Lung (tissue), 12 donors: ENCODE measurements around the gene APOL1. TPM values are rescaled to one million over a fixed set of nuclear protein-coding genes. Genes with fewer than 3 reads are reported as not detected.
"Not testable (repeated sequence)": the region's sequence is repeated elsewhere in the genome, so short reads cannot be mapped to it uniquely, and the experiment has no call there.

ENCODE experiments used
- ATAC-seq: fragments of 200-7000 bp; cut with Tn5 transposase; one replicate; pipeline ENCODE4 v1.9.1; 2020; ENCODE audit warnings: moderate number of reproducible peaks; ENCODE audit not compliant: insufficient read depth, low FRiP score
- DNase-seq, 3 donors: peaks; one replicate each; pipeline ENCODE4 v3.0.0-alpha.2; 2013 to 2017
- H3K27ac ChIP-seq, 2 donors: one replicate each; pipeline ENCODE4 v1.5.1; 2013; ENCODE audit warnings: mild to moderate bottlenecking in 2 of 2, moderate library complexity in 2 of 2, control low read depth in 1 of 2, inconsistent platforms in 1 of 2, low read depth in 1 of 2, low read length in 1 of 2
- H3K27me3 ChIP-seq, 3 donors: one replicate each; pipeline ENCODE4 v1.5.1; 2013; ENCODE audit warnings: low read length in 2 of 3; ENCODE audit not compliant: control insufficient read depth in 3 of 3, insufficient read depth in 3 of 3
- H3K36me3 ChIP-seq, 4 donors: one replicate each; pipeline ENCODE4 v1.5.1; 2013; ENCODE audit warnings: low read length in 4 of 4, mild to moderate bottlenecking in 1 of 4, moderate library complexity in 1 of 4; ENCODE audit not compliant: control insufficient read depth in 4 of 4, insufficient read depth in 4 of 4
- H3K4me1 ChIP-seq, 5 donors: one replicate each; pipeline ENCODE4 v1.5.1; 2013; ENCODE audit warnings: low read length in 5 of 5, mild to moderate bottlenecking in 2 of 5, moderate library complexity in 1 of 5; ENCODE audit not compliant: control insufficient read depth in 5 of 5, insufficient read depth in 5 of 5
- H3K4me3 ChIP-seq: one replicate; pipeline ENCODE4 v1.5.1; 2013; ENCODE audit warnings: mild to moderate bottlenecking, control low read depth, moderate library complexity
- H3K9ac ChIP-seq, 2 donors: one replicate each; pipeline ENCODE4 v1.5.1; 2013; ENCODE audit warnings: low read length in 2 of 2, control low read depth in 1 of 2; ENCODE audit not compliant: insufficient read depth in 1 of 2
- H3K9me3 ChIP-seq, 4 donors: one replicate each; pipeline ENCODE4 v1.5.1; 2013; ENCODE audit warnings: low read length in 3 of 4, mild to moderate bottlenecking in 1 of 4, moderate library complexity in 1 of 4; ENCODE audit not compliant: control insufficient read depth in 4 of 4, insufficient read depth in 3 of 4
- CTCF ChIP-seq: IDR thresholded peaks from 2 replicates; pipeline ENCODE4 v1.5.1; 2012; ENCODE audit warnings: mild to moderate bottlenecking; ENCODE audit errors: control extremely low read depth, extremely low read depth
- WGBS, 2 donors: extraction: QIAGEN DNeasy Blood & Tissue Kit; methylation state at CpG; one replicate each; pipeline ENCODE4 v1.1.7; 2013; 5-methylcytosine and 5-hydroxymethylcytosine counted together
- polyA plus RNA-seq, 2 donors: library from polyadenylated mRNA; stranded (reverse); fragments of 200-250 nt; gene quantifications; one replicate each; pipeline ENCODE4 v1.2.1, GENCODE V29; 2013
- total RNA-seq, 2 donors: library from RNA; depleted of rRNA in 1 of 2; stranded (reverse); fragments of >200 nt in 1 of 2; gene quantifications; one replicate each; pipeline ENCODE4 v1.2.1, GENCODE V29; 2014 to 2021
- donor health status: control.
- donor health status: control.
- donor health status: Bipolar disorder and iron deficiency.
- donor health status: healthy.
- donor health status: DM: yes; HTN: yes; CAD: no.

Gene APOL1
- total and polyA plus RNA-seq, 4 donors, result 32.3 to 75.0 (median 50.2) TPM

GRCh38 chr22:36251979-36252608 is 839 bp upstream of the APOL1 start:
- H3K9ac ChIP-seq, H3K36me3 ChIP-seq, ATAC-seq, H3K4me3 ChIP-seq, DNase-seq, H3K9me3 ChIP-seq, H3K27me3 ChIP-seq: not testable (repeated sequence)
- peaks cover 0 to 23% (median 7%) of the 10 kb centered on the region in 5 donors for H3K4me1 ChIP-seq
- 89% methylated on average over 7 of the region's 7 CpGs for WGBS, 2 donors
- peak overlapping the region in 1 of 2 donors; percentile 90 for H3K27ac ChIP-seq

GRCh38 chr22:36253523-36254490 is 874 bp downstream of the APOL1 start:
- TF ChIP-seq CTCF, result no peak
- H3K27ac ChIP-seq, result peak overlapping the region; percentile 81 to 90
- peaks cover 0 to 5% (median 0%) of the 10 kb centered on the region in 4 donors for H3K36me3 ChIP-seq
- no peak overlapping the region for H3K9ac ChIP-seq
- WGBS, 2 donors, result 46 to 48% methylated on average over 7 of the region's 7 CpGs
- no peaks in the 10 kb centered on the region for H3K27me3 ChIP-seq
- peaks cover 0 to 25% (median 14%) of the 10 kb centered on the region in 5 donors for H3K4me1 ChIP-seq
- peak overlapping the region; percentile 52 for H3K4me3 ChIP-seq
- ATAC-seq (no peak), DNase-seq (peak in 2 of 3 donors; percentile 37 to 70)
- no peaks in the 10 kb centered on the region for H3K9me3 ChIP-seq

- not testable (repeated sequence) for H3K36me3 ChIP-seq, H3K27me3 ChIP-seq, H3K9me3 ChIP-seq, DNase-seq, H3K9ac ChIP-seq, H3K4me3 ChIP-seq, ATAC-seq
- peak overlapping the region in 1 of 2 donors; percentile 88 for H3K27ac ChIP-seq
- peaks cover 3 to 36% (median 18%) of the 10 kb centered on the region in 5 donors for H3K4me1 ChIP-seq
- WGBS, 2 donors, result 100% methylated on average over 1 of the region's 5 CpGs; no CpG with 5 or more reads in 1 of the 2 donors
These were observed 2.6 kb downstream of the APOL1 start for GRCh38 chr22:36255572-36255971.

- H3K9me3 ChIP-seq, result no peaks in the 10 kb centered on the region
- WGBS, 2 donors, result 83 to 97% methylated on average over 3 of the region's 3 CpGs
- H3K27ac ChIP-seq, result peak overlapping the region; percentile 10 to 13
- peaks cover 3 to 36% (median 18%) of the 10 kb centered on the region in 5 donors for H3K4me1 ChIP-seq
- no peaks in the 10 kb centered on the region for H3K27me3 ChIP-seq
- H3K36me3 ChIP-seq, result peaks cover 0 to 12% (median 0%) of the 10 kb centered on the region in 4 donors
- H3K9ac ChIP-seq, result no peak overlapping the region
- H3K4me3 ChIP-seq, result no peak overlapping the region
- no peak for TF ChIP-seq CTCF
- no peak for ATAC-seq
- no peak for DNase-seq
These were observed 3.5 kb downstream of the APOL1 start for GRCh38 chr22:36256478-36256877.
